ENCODE data around the gene KCNJ10. TPM values are rescaled to one million over a fixed set of nuclear protein-coding genes. Genes with fewer than 3 reads are reported as not detected.

KCNJ10 gene
- total and polyA plus RNA-seq, 7 experiments from 2014 or later = 0.29 to 0.32 TPM; not detected in 5

- Mint-ChIP-seq H3K4me1 (peaks cover 0 to 3% (median under 1%) of the 10 kb centered on the region in 7 donors), H3K4me3 (no peak overlapping the region), H3K27me3 (peaks cover 9 to 70% (median 25%) of the 10 kb centered on the region in 5 donors), H3K36me3 (no peaks in the 10 kb centered on the region), H3K9me3 (peaks cover 0 to 1% (median 0%) of the 10 kb centered on the region in 11 donors), H3K27ac (peak overlapping the region in 1 of 9 donors; percentile 60)
- DNase-seq (no peak), ATAC-seq (no peak)
- H3K36me3 ChIP-seq (ENCODE audit: control insufficient read depth in 2 of 3, insufficient read depth in 3 of 3, low read length in 3 of 3) = no peaks in the 10 kb centered on the region
- ChIA-PET CTCF (no interaction called here), POLR2A (no interaction called here)
- no peaks in the 10 kb centered on the region for H3K9me3 ChIP-seq (ENCODE audit: control insufficient read depth in 2 of 3, low read length in 3 of 3)
- peaks cover 0 to 3% of the 10 kb centered on the region in 2 donors for H3K27me3 ChIP-seq (ENCODE audit: control insufficient read depth in 2 of 2, insufficient read depth in 2 of 2, low read length in 2 of 2)
- H3K4me3 ChIP-seq (ENCODE audit: low read length) = no peak overlapping the region
- intact Hi-C loops (cut with micrococcal nuclease) = no loop called here
- H3K4me1 ChIP-seq (ENCODE audit: control insufficient read depth in 2 of 2, insufficient read depth in 2 of 2, low read length in 2 of 2) = no peaks in the 10 kb centered on the region
- H3K27ac ChIP-seq (ENCODE audit: low read depth, low read length) = no peak overlapping the region
These were observed 118.9 kb downstream of the KCNJ10 start for GRCh38 chr1:159951016-159951415.

- H3K36me3 ChIP-seq (ENCODE audit: control insufficient read depth in 2 of 3, insufficient read depth in 3 of 3, low read length in 3 of 3) = no peaks in the 10 kb centered on the region
- Mint-ChIP-seq H3K27ac (no peak overlapping the region), H3K4me3 (no peak overlapping the region), H3K4me1 (peaks cover 4 to 11% (median 8%) of the 10 kb centered on the region in 7 donors), H3K9me3 (peaks cover 0 to 1% (median 0%) of the 10 kb centered on the region in 11 donors), H3K27me3 (peaks cover 9 to 73% (median 29%) of the 10 kb centered on the region in 5 donors), H3K36me3 (no peaks in the 10 kb centered on the region)
- ATAC-seq (no peak), DNase-seq (no peak)
- no peak overlapping the region for H3K27ac ChIP-seq (ENCODE audit: low read depth, low read length)
- H3K4me3 ChIP-seq (ENCODE audit: low read length) = no peak overlapping the region
- ChIA-PET POLR2A (no interaction called here), CTCF (no interaction called here)
- intact Hi-C loops (cut with micrococcal nuclease) = loop anchor here in 1 of 2 donors (5.0 kb wide), 2 partner anchors 98 to 788 kb away; no protein-coding TSS in a partner anchor
- H3K4me1 ChIP-seq (ENCODE audit: control insufficient read depth in 2 of 2, insufficient read depth in 2 of 2, low read length in 2 of 2) = peaks cover 4 to 5% of the 10 kb centered on the region in 2 donors
- H3K9me3 ChIP-seq (ENCODE audit: control insufficient read depth in 2 of 3, low read length in 3 of 3) = no peaks in the 10 kb centered on the region
- peaks cover 3 to 4% of the 10 kb centered on the region in 2 donors for H3K27me3 ChIP-seq (ENCODE audit: control insufficient read depth in 2 of 2, insufficient read depth in 2 of 2, low read length in 2 of 2)
These were observed 120.0 kb downstream of the KCNJ10 start for GRCh38 chr1:159949981-159950381.

GRCh38 chr1:159949123-159949522 is 120.8 kb downstream of the KCNJ10 start:
- CTCF ChIA-PET = no interaction called here
- H3K36me3 Mint-ChIP-seq = no peaks in the 10 kb centered on the region
- H3K9me3 Mint-ChIP-seq = peaks cover 0 to 1% (median 0%) of the 10 kb centered on the region in 11 donors
- no peaks in the 10 kb centered on the region for H3K36me3 ChIP-seq (ENCODE audit: control insufficient read depth in 2 of 3, insufficient read depth in 3 of 3, low read length in 3 of 3)
- H3K9me3 ChIP-seq (ENCODE audit: control insufficient read depth in 2 of 3, low read length in 3 of 3) = no peaks in the 10 kb centered on the region
- peaks cover 4 to 7% of the 10 kb centered on the region in 2 donors for H3K4me1 ChIP-seq (ENCODE audit: control insufficient read depth in 2 of 2, insufficient read depth in 2 of 2, low read length in 2 of 2)
- H3K27ac Mint-ChIP-seq = no peak overlapping the region
- H3K27me3 ChIP-seq (ENCODE audit: control insufficient read depth in 2 of 2, insufficient read depth in 2 of 2, low read length in 2 of 2) = peaks cover 8 to 11% of the 10 kb centered on the region in 2 donors
- POLR2A ChIA-PET = no interaction called here
- peaks cover 16 to 74% (median 36%) of the 10 kb centered on the region in 5 donors for H3K27me3 Mint-ChIP-seq
- no peak overlapping the region for H3K4me3 Mint-ChIP-seq
- ATAC-seq (no peak), DNase-seq (no peak)
- intact Hi-C loops (cut with micrococcal nuclease) = loop anchor here in 1 of 2 donors (5.0 kb wide), 2 partner anchors 97 to 787 kb away; no protein-coding TSS in a partner anchor
- H3K4me1 Mint-ChIP-seq = peaks cover 8 to 15% (median 12%) of the 10 kb centered on the region in 7 donors
- no peak overlapping the region for H3K27ac ChIP-seq (ENCODE audit: low read depth, low read length)
- no peak overlapping the region for H3K4me3 ChIP-seq (ENCODE audit: low read length)

Other genes with a start within 250 kb of the KCNJ10 start
- gene SLAMF8, start 243.3 kb downstream of the KCNJ10 start, total RNA-seq = 1 to 10 TPM in 4 of 5 experiments, under 1 TPM in 1; 0.27 to 1.7 (median 1.3) TPM
- gene SLAMF8, start 243.3 kb downstream of the KCNJ10 start, polyA plus RNA-seq = not detected
- gene VSIG8, start 207.5 kb downstream of the KCNJ10 start, total RNA-seq = not detected
- not detected for gene VSIG8, start 207.5 kb downstream of the KCNJ10 start, polyA plus RNA-seq
- 1 to 10 TPM in 2 of 5 experiments, under 1 TPM in 3; 0.53 to 2.8 (median 0.92) TPM for gene CFAP45, start 170.0 kb downstream of the KCNJ10 start, total RNA-seq
- gene CFAP45, start 170.0 kb downstream of the KCNJ10 start, polyA plus RNA-seq = under 1 TPM; 0.17 to 0.57 TPM
- 100 to 1,000 TPM; 116 to 450 (median 284) TPM for gene TAGLN2, start 144.7 kb downstream of the KCNJ10 start, total RNA-seq
- gene TAGLN2, start 144.7 kb downstream of the KCNJ10 start, polyA plus RNA-seq = 100 to 1,000 TPM; 449 to 662 TPM
- under 1 TPM in 1 of 5 experiments, not detected in 4; 0.12 TPM for gene IGSF9, start 124.5 kb downstream of the KCNJ10 start, total RNA-seq
- under 1 TPM in 1 of 2 donors, not detected in 1; 0.12 TPM for gene IGSF9, start 124.5 kb downstream of the KCNJ10 start, polyA plus RNA-seq
- gene SLAMF9, start 115.9 kb downstream of the KCNJ10 start, total RNA-seq = not detected
- not detected for gene SLAMF9, start 115.9 kb downstream of the KCNJ10 start, polyA plus RNA-seq
- 10 to 100 TPM in 2 of 5 experiments, 1 to 10 TPM in 3; 4.0 to 11.4 (median 7.0) TPM for gene PIGM, start 38.2 kb downstream of the KCNJ10 start, total RNA-seq
- gene PIGM, start 38.2 kb downstream of the KCNJ10 start, polyA plus RNA-seq = 1 to 10 TPM; 4.1 to 5.0 TPM
- not detected for gene KCNJ9, start 11.4 kb upstream of the KCNJ10 start, total RNA-seq
- under 1 TPM; 0.06 to 0.08 TPM for gene KCNJ9, start 11.4 kb upstream of the KCNJ10 start, polyA plus RNA-seq
- 10 to 100 TPM; 31.9 to 68.7 (median 44.8) TPM for gene IGSF8, start 28.5 kb upstream of the KCNJ10 start, total RNA-seq
- gene IGSF8, start 28.5 kb upstream of the KCNJ10 start, polyA plus RNA-seq = 10 to 100 TPM; 38.6 to 60.9 TPM
- not detected for gene ATP1A2, start 45.6 kb upstream of the KCNJ10 start, total RNA-seq
- gene ATP1A2, start 45.6 kb upstream of the KCNJ10 start, polyA plus RNA-seq = not detected
- under 1 TPM in 1 of 5 experiments, not detected in 4; 0.71 TPM for gene ATP1A4, start 81.4 kb upstream of the KCNJ10 start, total RNA-seq
- gene ATP1A4, start 81.4 kb upstream of the KCNJ10 start, polyA plus RNA-seq = not detected
- 1 to 10 TPM in 1 of 5 experiments, not detected in 4; 1.1 TPM for gene CASQ1, start 120.4 kb upstream of the KCNJ10 start, total RNA-seq
- gene CASQ1, start 120.4 kb upstream of the KCNJ10 start, polyA plus RNA-seq = not detected
- 10 to 100 TPM; 11.5 to 38.6 (median 13.4) TPM for gene PEA15, start 135.2 kb upstream of the KCNJ10 start, total RNA-seq
- gene PEA15, start 135.2 kb upstream of the KCNJ10 start, polyA plus RNA-seq = 1 to 10 TPM; 4.7 TPM
- 100 to 1,000 TPM; 115 to 226 (median 176) TPM for gene DCAF8, start 192.4 kb upstream of the KCNJ10 start, total RNA-seq
- gene DCAF8, start 192.4 kb upstream of the KCNJ10 start, polyA plus RNA-seq = 10 to 100 TPM; 45.6 to 49.8 TPM
- 10 to 100 TPM; 37.9 to 66.1 (median 49.2) TPM for gene PEX19, start 215.0 kb upstream of the KCNJ10 start, total RNA-seq
- 10 to 100 TPM; 55.6 to 56.4 TPM for gene PEX19, start 215.0 kb upstream of the KCNJ10 start, polyA plus RNA-seq